PC-9 (cell line): ENCODE data around the gene TDRD9. TPM values are rescaled to one million over a fixed set of nuclear protein-coding genes. Genes with fewer than 3 reads are reported as not detected.

Experiments
- BruUV-seq: library from RNA; stranded (reverse); fragments of 400-500 nt; replicated peaks from 2 replicates; lab custom pipeline; 2021; lab: Mats Ljungman, UMichigan
- CTCF ChIA-PET: fragments of 300-600 bp; sonication (Branson Sonifier 250); formaldehyde crosslinking; loops from one replicate; lab custom pipeline; 2022; ENCODE audit warnings: antibody characterized with exemption; lab: Charles Lee
- POLR2A ChIA-PET: fragments of 300-600 bp; sonication (Branson Sonifier 250); formaldehyde crosslinking; loops from one replicate; lab custom pipeline; 2022; ENCODE audit warnings: antibody characterized with exemption; ENCODE audit not compliant: unreplicated experiment; lab: Charles Lee
- DNase-seq, 2 experiments: peaks; one replicate each; pipeline versions ENCODE4 v3.0.0 to v3.0.0-alpha.2; 2015 to 2022; ENCODE audit warnings: mixed read lengths in 1 of 2
- H2AFZ ChIP-seq: fragments of 200-600 bp; sonication (generic); 2 replicates; pipeline ENCODE4 v1.8.1; 2017; ENCODE audit warnings: antibody characterized with exemption
- H3F3A ChIP-seq: fragments of 200-600 bp; sonication (generic); 2 replicates; pipeline ENCODE4 v1.8.1; 2017; ENCODE audit warnings: antibody characterized with exemption, mild to moderate bottlenecking, low read depth; ENCODE audit not compliant: insufficient read depth
- H3K27ac ChIP-seq: fragments of 200-600 bp; sonication (generic); 2 replicates; pipeline ENCODE4 v1.6.1; 2016; ENCODE audit warnings: mixed run types
- H3K27me3 ChIP-seq: fragments of 200-600 bp; sonication (generic); 2 replicates; pipeline ENCODE4 v1.6.1; 2016; ENCODE audit warnings: low read depth, mixed run types; ENCODE audit not compliant: insufficient read depth
- H3K36me3 ChIP-seq: fragments of 200-600 bp; sonication (generic); 2 replicates; pipeline ENCODE4 v1.6.1; 2016; ENCODE audit warnings: low read depth, mixed run types
- H3K4me1 ChIP-seq: fragments of 200-600 bp; sonication (generic); replicated peaks from 2 replicates; pipeline ENCODE4 v1.6.1; 2016; ENCODE audit warnings: mixed run types; ENCODE audit not compliant: insufficient read depth
- H3K4me2 ChIP-seq: fragments of 200-600 bp; sonication (generic); 2 replicates; pipeline ENCODE4 v1.6.1; 2017; ENCODE audit warnings: mixed run types
- H3K4me3 ChIP-seq: fragments of 200-600 bp; sonication (generic); 2 replicates; pipeline ENCODE4 v1.6.1; 2016; ENCODE audit warnings: mixed run types
- H3K79me2 ChIP-seq: fragments of 200-600 bp; sonication (generic); 2 replicates; pipeline ENCODE4 v1.6.1; 2017; ENCODE audit warnings: low read depth, mixed run types
- H3K9me2 ChIP-seq: fragments of 200-600 bp; sonication (generic); 2 replicates; pipeline ENCODE4 v1.8.1; 2017; ENCODE audit warnings: mild to moderate bottlenecking; ENCODE audit not compliant: insufficient read depth
- H3K9me3 ChIP-seq: fragments of 200-600 bp; sonication (generic); 2 replicates; pipeline ENCODE4 v1.8.1; 2016; ENCODE audit warnings: low read depth; ENCODE audit not compliant: insufficient read depth
- H4K20me1 ChIP-seq: fragments of 200-600 bp; sonication (generic); 2 replicates; pipeline ENCODE4 v1.8.1; 2017; ENCODE audit not compliant: insufficient read depth
- EZH2 ChIP-seq: fragments of 200-600 bp; sonication (generic); IDR thresholded peaks from 2 replicates; pipeline ENCODE4 v1.8.0; 2017; ENCODE audit warnings: antibody characterized with exemption, low read depth
- intact Hi-C: fragments of 100-400 bp; cut with micrococcal nuclease; formaldehyde crosslinking; loops from one replicate; pipeline ENCODE4 v1.10.0; 2022; ENCODE audit not compliant: unreplicated experiment
- total RNA-seq: library from RNA; stranded (reverse); gene quantifications from 2 replicates; pipeline ENCODE4 v1.2.3, GENCODE V29; 2021
- TF ChIP-seq, protein P1 (sequence below): fragments of 200-600 bp; sonication (generic); conservative IDR thresholded peaks from 2 replicates; pipeline ENCODE4 v1.6.1; 2017; ENCODE audit warnings: mixed run types, antibody characterized with exemption, mild to moderate bottlenecking, moderate library complexity

The TDRD9 gene
- total RNA-seq, 1 experiment from 2014 or later, result 0.15 TPM

DNA sequence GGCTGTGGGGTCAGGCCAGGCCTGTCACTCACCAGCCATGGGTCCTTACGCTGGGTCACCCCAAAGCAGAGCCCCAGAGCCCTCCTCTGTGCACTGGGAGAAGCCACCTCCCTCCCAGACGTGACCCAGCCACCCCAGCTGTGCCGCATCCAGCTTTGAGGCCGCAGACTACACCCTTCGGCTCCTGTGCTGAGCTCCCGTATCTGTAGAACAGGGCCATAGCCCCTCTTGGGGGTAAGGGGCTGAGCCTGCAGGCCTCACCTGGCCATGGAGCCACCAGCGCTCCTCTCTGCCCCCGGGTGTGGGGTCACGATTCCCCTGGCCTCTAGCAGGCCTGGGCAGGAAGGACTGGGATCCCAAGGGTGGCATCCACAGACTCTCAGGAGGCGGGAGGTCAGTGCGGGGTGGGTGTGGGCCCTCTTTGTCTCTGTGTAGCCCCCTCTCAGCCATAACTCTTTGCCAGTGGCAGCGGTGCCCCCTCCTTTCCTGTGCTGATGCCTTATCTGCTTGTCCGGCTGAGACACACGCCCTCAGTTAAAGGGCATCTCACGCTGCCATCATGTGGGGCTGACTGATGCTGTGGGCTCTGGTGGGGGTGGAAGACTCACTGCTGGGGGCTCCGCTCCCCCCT lies 173.5 kb downstream of the TDRD9 start:
- H3K79me2 ChIP-seq, result no peaks in the 10 kb centered on the region
- H3K4me1 ChIP-seq, result peaks cover 11% of the 10 kb centered on the region; the same call in 1 of the 2 replicates
- no peaks in the 10 kb centered on the region for H3K9me3 ChIP-seq
- no peak for TF ChIP-seq EZH2
- TF ChIP-seq, protein P1, sequence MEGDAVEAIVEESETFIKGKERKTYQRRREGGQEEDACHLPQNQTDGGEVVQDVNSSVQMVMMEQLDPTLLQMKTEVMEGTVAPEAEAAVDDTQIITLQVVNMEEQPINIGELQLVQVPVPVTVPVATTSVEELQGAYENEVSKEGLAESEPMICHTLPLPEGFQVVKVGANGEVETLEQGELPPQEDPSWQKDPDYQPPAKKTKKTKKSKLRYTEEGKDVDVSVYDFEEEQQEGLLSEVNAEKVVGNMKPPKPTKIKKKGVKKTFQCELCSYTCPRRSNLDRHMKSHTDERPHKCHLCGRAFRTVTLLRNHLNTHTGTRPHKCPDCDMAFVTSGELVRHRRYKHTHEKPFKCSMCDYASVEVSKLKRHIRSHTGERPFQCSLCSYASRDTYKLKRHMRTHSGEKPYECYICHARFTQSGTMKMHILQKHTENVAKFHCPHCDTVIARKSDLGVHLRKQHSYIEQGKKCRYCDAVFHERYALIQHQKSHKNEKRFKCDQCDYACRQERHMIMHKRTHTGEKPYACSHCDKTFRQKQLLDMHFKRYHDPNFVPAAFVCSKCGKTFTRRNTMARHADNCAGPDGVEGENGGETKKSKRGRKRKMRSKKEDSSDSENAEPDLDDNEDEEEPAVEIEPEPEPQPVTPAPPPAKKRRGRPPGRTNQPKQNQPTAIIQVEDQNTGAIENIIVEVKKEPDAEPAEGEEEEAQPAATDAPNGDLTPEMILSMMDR, result no peak
- no peaks in the 10 kb centered on the region for H3K9me2 ChIP-seq
- no peaks in the 10 kb centered on the region for H3K36me3 ChIP-seq
- no peaks in the 10 kb centered on the region; the same call in 1 of the 2 replicates for H4K20me1 ChIP-seq
- no peaks in the 10 kb centered on the region for H3F3A ChIP-seq
- BruUV-seq, result no TSS peak
- H3K27ac ChIP-seq, result no peak overlapping the region
- no peak for DNase-seq
- H3K27me3 ChIP-seq, result 0 out of 2 replicates have a peak, but pooled peaks cover 3% of the 10 kb centered on the region
- intact Hi-C loops, result no loop called here
- CTCF ChIA-PET, result no interaction called here
- H3K4me3 ChIP-seq, result no peak overlapping the region
- POLR2A ChIA-PET, result no interaction called here
- no peak overlapping the region for H2AFZ ChIP-seq
- H3K4me2 ChIP-seq, result no peak overlapping the region

Other genes starting within 250 kb of the TDRD9 start
- gene XRCC3, start 213.0 kb upstream of the TDRD9 start, total RNA-seq, result 64.1 and 65.1 TPM in 2 replicates
- gene ZFYVE21, start 212.6 kb upstream of the TDRD9 start, total RNA-seq, result 93.3 and 118 TPM in 2 replicates
- 26.5 and 36.5 TPM in 2 replicates for gene PPP1R13B, start 80.9 kb upstream of the TDRD9 start, total RNA-seq
- not detected in 2 replicates for gene RD3L, start 14.1 kb downstream of the TDRD9 start, total RNA-seq
- gene ASPG, start 157.2 kb downstream of the TDRD9 start, total RNA-seq, result 0.33 TPM in 1 of 2 replicates, not detected in the other
- gene KIF26A, start 210.1 kb downstream of the TDRD9 start, total RNA-seq, result 0.17 and 0.53 TPM in 2 replicates